ENCODE data around the gene MGAT3. TPM values are rescaled to one million over a fixed set of nuclear protein-coding genes. Genes with fewer than 3 reads are reported as not detected.

MGAT3 gene
- total and polyA plus RNA-seq, 2 of the 13 experiments (the other 11 are each of a cell fraction or from before 2014, with no cell fraction given), result 0.11 to 0.15 TPM

DNA sequence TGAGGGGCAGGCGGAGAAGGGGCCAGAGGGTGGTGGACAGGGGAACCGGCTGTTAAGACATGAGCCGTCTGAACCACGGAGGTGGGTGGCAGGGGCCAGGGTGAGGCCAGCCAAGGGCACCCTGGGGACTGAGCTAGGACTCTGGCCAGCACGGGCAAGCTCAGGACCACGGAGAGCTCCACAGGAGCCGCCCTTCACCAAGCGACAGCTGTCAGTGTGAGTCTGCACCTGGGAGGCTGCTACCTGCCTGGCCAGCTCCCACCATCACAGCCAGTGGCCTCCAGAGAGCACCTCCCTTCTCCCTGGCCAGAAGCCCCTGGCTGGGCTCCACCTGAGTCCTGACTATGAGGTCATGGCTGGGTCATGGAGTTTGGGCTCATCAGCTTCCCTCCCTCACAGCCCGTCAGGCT is 21.6 kb downstream of the MGAT3 start (continued):
- TF ChIP-seq, protein P1, sequence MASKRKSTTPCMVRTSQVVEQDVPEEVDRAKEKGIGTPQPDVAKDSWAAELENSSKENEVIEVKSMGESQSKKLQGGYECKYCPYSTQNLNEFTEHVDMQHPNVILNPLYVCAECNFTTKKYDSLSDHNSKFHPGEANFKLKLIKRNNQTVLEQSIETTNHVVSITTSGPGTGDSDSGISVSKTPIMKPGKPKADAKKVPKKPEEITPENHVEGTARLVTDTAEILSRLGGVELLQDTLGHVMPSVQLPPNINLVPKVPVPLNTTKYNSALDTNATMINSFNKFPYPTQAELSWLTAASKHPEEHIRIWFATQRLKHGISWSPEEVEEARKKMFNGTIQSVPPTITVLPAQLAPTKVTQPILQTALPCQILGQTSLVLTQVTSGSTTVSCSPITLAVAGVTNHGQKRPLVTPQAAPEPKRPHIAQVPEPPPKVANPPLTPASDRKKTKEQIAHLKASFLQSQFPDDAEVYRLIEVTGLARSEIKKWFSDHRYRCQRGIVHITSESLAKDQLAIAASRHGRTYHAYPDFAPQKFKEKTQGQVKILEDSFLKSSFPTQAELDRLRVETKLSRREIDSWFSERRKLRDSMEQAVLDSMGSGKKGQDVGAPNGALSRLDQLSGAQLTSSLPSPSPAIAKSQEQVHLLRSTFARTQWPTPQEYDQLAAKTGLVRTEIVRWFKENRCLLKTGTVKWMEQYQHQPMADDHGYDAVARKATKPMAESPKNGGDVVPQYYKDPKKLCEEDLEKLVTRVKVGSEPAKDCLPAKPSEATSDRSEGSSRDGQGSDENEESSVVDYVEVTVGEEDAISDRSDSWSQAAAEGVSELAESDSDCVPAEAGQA (IDR thresholded peaks at IDR 0.05; ENCODE audit: low read depth), result no peak
- TF ChIP-seq, protein P1 (CRISPR knock-in tag; IDR thresholded peaks at IDR 0.05; ENCODE audit: borderline replicate concordance), result no peak
- TF ChIP-seq SRSF4 (IDR thresholded peaks at IDR 0.05; ENCODE audit: low read depth, low read length, poor library complexity, severe bottlenecking), result no peak
- TF ChIP-seq ZNF224 (CRISPR knock-in tag; IDR thresholded peaks at IDR 0.05), result no peak
- TF ChIP-seq ZNF251 (CRISPR knock-in tag; IDR thresholded peaks at IDR 0.05), result no peak
- no peak for TF ChIP-seq MAX (IDR thresholded peaks at IDR 0.05)
- TF ChIP-seq ZNF550 (CRISPR knock-in tag; IDR thresholded peaks at IDR 0.05; ENCODE audit: borderline replicate concordance), result no peak
- TF ChIP-seq, protein P2, sequence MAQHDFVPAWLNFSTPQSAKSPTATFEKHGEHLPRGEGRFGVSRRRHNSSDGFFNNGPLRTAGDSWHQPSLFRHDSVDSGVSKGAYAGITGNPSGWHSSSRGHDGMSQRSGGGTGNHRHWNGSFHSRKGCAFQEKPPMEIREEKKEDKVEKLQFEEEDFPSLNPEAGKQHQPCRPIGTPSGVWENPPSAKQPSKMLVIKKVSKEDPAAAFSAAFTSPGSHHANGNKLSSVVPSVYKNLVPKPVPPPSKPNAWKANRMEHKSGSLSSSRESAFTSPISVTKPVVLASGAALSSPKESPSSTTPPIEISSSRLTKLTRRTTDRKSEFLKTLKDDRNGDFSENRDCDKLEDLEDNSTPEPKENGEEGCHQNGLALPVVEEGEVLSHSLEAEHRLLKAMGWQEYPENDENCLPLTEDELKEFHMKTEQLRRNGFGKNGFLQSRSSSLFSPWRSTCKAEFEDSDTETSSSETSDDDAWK (CRISPR knock-in tag; IDR thresholded peaks at IDR 0.05), result no peak
- no peak for TF ChIP-seq MZF1 (CRISPR knock-in tag; IDR thresholded peaks at IDR 0.05; ENCODE audit: borderline replicate concordance)
- no peak for TF ChIP-seq ZNF414 (CRISPR knock-in tag; IDR thresholded peaks at IDR 0.05)
- no peak for TF ChIP-seq NBN (conservative IDR thresholded peaks at IDR 0.05)
- TF ChIP-seq SETDB1 (CRISPR knock-in tag; IDR thresholded peaks at IDR 0.05; ENCODE audit: borderline replicate concordance), result no peak
- no peak for TF ChIP-seq MAF1 (CRISPR knock-in tag; IDR thresholded peaks at IDR 0.05; ENCODE audit: borderline replicate concordance)
- TF ChIP-seq ZBTB1 (CRISPR knock-in tag; IDR thresholded peaks at IDR 0.05; ENCODE audit: borderline replicate concordance), result no peak
- TF ChIP-seq ZNF207 (IDR thresholded peaks at IDR 0.05; ENCODE audit: borderline replicate concordance), result no peak
- no peak for TF ChIP-seq NR0B2 (CRISPR knock-in tag; IDR thresholded peaks at IDR 0.05)
- TF ChIP-seq TRAFD1 (CRISPR knock-in tag; IDR thresholded peaks at IDR 0.05; ENCODE audit: borderline replicate concordance), result no peak
- TF ChIP-seq TBX3 (IDR thresholded peaks at IDR 0.05; ENCODE audit: borderline replicate concordance), result no peak
